Smooth muscle cell (in vitro differentiated cells): ENCODE data around the gene CCDC78. TPM values are rescaled to one million over a fixed set of nuclear protein-coding genes. Genes with fewer than 3 reads are reported as not detected.
A peak's percentile ranks its signal among the peaks of the same experiment; 100 is the strongest.
"Not testable (repeated sequence)": the region's sequence is repeated elsewhere in the genome, so short reads cannot be mapped to it uniquely, and the experiment has no call there.

Source experiments
- DNase-seq: peaks from one replicate; lab custom pipeline; 2025; ENCODE audit not compliant: unreplicated experiment; lab: John Stamatoyannopoulos, UW
- H2AFZ ChIP-seq: fragments of 200-600 bp; sonication (generic); 2 replicates; pipeline ENCODE4 v1.6.0; 2016; ENCODE audit warnings: antibody characterized with exemption, low read depth, mild to moderate bottlenecking
- H3F3A ChIP-seq: fragments of 200-600 bp; sonication (generic); 2 replicates; pipeline ENCODE4 v1.6.0; 2017; ENCODE audit warnings: antibody characterized with exemption, low read depth
- H3K27ac ChIP-seq: fragments of 200-600 bp; sonication (generic); 2 replicates; pipeline ENCODE4 v1.5.1; 2016; ENCODE audit warnings: low read depth, mild to moderate bottlenecking
- H3K27me3 ChIP-seq: fragments of 200-600 bp; sonication (generic); 2 replicates; pipeline ENCODE4 v1.6.1; 2016; ENCODE audit warnings: low read depth, mild to moderate bottlenecking
- H3K36me3 ChIP-seq: fragments of 200-600 bp; sonication (generic); 2 replicates; pipeline ENCODE4 v1.5.1; 2016; ENCODE audit warnings: low read depth
- H3K4me1 ChIP-seq: fragments of 200-600 bp; sonication (generic); 2 replicates; pipeline ENCODE4 v1.5.1; 2016; ENCODE audit warnings: low read depth
- H3K4me2 ChIP-seq: fragments of 200-600 bp; sonication (generic); 2 replicates; pipeline ENCODE4 v1.6.0; 2016; ENCODE audit warnings: mild to moderate bottlenecking
- H3K4me3 ChIP-seq: fragments of 200-600 bp; sonication (generic); 2 replicates; pipeline ENCODE4 v1.5.1; 2016; ENCODE audit warnings: mild to moderate bottlenecking
- H3K79me2 ChIP-seq: fragments of 200-600 bp; sonication (generic); 2 replicates; pipeline ENCODE4 v1.6.0; 2016; ENCODE audit warnings: low read depth, mild to moderate bottlenecking
- H3K9ac ChIP-seq: fragments of 200-600 bp; sonication (generic); 2 replicates; pipeline ENCODE4 v1.6.0; 2016; ENCODE audit warnings: low read depth
- H3K9me3 ChIP-seq: fragments of 200-600 bp; sonication (generic); replicated peaks from 2 replicates; pipeline ENCODE4 v1.5.1; 2016; ENCODE audit warnings: low read depth
- H4K20me1 ChIP-seq: fragments of 200-600 bp; sonication (generic); 2 replicates; pipeline ENCODE4 v1.6.0; 2016; ENCODE audit warnings: low read depth
- WGBS: methylation state at CpG from one replicate; pipeline ENCODE4 v1.1.7; 2016; ENCODE audit warnings: low lambda C conversion rate; 5-methylcytosine and 5-hydroxymethylcytosine counted together
- polyA plus RNA-seq: library from polyadenylated mRNA; unstranded; fragments of >200 nt; fragmentation: Nextera tagmentation; extraction: Ambion mirVana; gene quantifications from 2 replicates; pipeline ENCODE4 v1.2.1, GENCODE V29; 2016
- total RNA-seq: library from RNA; depleted of rRNA; stranded (reverse); fragments of >200 nt; gene quantifications from 2 replicates; pipeline ENCODE4 v1.2.3, GENCODE V29; 2014
- TF ChIP-seq, protein P1 (sequence below): fragments of 200-600 bp; sonication (generic); IDR thresholded peaks from 2 replicates; pipeline ENCODE4 v1.5.1; 2017; ENCODE audit warnings: borderline replicate concordance, mild to moderate bottlenecking, antibody characterized with exemption; ENCODE audit not compliant: insufficient read depth, poor library complexity, severe bottlenecking

The CCDC78 gene
- total and polyA plus RNA-seq, 2 experiments from 2014 or later, result 2.8 to 3.4 TPM

DNA sequence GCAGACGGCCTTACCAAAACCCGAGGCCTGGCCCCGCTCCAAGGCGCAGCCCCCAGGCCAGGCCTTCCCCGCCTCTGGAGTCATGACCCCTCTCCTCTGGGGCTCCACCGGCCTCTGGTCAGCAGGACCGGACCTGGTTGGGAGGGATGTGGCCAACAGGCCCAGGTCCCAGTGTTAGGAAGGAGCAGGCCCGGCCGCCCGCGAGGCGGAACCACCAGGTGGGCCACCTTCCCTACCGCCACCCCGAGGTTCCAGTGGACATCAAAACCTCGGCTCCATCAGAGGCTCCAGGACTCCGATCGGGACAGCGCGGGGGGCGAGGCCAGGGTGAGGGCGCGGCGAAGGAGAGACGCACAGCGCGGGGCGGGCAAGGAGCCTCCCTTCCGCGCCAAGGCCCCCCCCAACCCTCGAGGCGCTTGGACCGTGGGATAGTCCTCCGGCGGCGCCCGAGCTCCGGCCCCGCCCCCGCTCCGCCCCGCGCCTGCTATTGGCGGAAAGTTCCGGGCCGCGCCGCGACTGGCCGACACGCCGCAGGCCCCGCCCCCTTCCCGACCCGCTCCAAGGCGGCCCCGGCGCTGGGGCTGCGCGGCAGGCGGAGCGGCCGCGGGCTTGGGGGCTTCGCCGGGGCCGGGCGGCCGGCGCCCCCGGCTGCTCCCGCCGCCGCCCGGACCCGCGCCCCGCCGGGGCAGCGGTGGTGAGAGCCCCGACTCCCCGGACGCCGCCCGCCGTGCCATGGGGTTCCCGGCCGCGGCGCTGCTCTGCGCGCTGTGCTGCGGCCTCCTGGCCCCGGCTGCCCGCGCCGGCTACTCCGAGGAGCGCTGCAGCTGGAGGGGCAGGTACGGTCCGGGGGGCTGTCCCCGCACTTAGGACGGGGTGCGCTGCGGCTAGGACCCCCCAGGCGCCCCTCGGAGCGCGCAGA lies 11.4 kb downstream of the CCDC78 start, which contains the start of gene METRN:
Gene METRN, plus strand, starts transcription at position 561 of the 919 bp plus-strand sequence. Its CDS starts 172 bp downstream, at position 733.
- H3K9ac ChIP-seq, result no peak within 1 kb of the TSS
- peaks cover 8% of the 10 kb centered on the region for H4K20me1 ChIP-seq
- peak within 1 kb of the TSS; percentile 61 for H3K4me3 ChIP-seq
- H2AFZ ChIP-seq, result no peak within 1 kb of the TSS
- H3K27ac ChIP-seq, result no peak within 1 kb of the TSS
- WGBS, result 21% methylated on average over 51 of the region's 108 CpGs
- H3K36me3 ChIP-seq, result no peaks in the 10 kb centered on the region
- H3F3A ChIP-seq, result no peaks in the 10 kb centered on the region
- DNase-seq, result peak; percentile 77
- TF ChIP-seq, protein P1, sequence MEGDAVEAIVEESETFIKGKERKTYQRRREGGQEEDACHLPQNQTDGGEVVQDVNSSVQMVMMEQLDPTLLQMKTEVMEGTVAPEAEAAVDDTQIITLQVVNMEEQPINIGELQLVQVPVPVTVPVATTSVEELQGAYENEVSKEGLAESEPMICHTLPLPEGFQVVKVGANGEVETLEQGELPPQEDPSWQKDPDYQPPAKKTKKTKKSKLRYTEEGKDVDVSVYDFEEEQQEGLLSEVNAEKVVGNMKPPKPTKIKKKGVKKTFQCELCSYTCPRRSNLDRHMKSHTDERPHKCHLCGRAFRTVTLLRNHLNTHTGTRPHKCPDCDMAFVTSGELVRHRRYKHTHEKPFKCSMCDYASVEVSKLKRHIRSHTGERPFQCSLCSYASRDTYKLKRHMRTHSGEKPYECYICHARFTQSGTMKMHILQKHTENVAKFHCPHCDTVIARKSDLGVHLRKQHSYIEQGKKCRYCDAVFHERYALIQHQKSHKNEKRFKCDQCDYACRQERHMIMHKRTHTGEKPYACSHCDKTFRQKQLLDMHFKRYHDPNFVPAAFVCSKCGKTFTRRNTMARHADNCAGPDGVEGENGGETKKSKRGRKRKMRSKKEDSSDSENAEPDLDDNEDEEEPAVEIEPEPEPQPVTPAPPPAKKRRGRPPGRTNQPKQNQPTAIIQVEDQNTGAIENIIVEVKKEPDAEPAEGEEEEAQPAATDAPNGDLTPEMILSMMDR, result no peak
- peak within 1 kb of the TSS; percentile 99 for H3K4me2 ChIP-seq
- H3K4me1 ChIP-seq, result peaks cover 13% of the 10 kb centered on the region
- peaks cover 4% of the 10 kb centered on the region for H3K27me3 ChIP-seq
- no peaks in the 10 kb centered on the region for H3K79me2 ChIP-seq
- H3K9me3 ChIP-seq, result no peaks in the 10 kb centered on the region

GRCh38 chr16:714079-714478 lies 12.2 kb downstream of the CCDC78 start:
- no peak overlapping the region for H2AFZ ChIP-seq
- 89% methylated on average over 11 of the region's 11 CpGs for WGBS
- peaks cover 8% of the 10 kb centered on the region for H4K20me1 ChIP-seq
- TF ChIP-seq, protein P1, result no peak
- H3K27me3 ChIP-seq, result peaks cover 5% of the 10 kb centered on the region
- H3K9ac ChIP-seq, result no peak overlapping the region
- H3K4me1 ChIP-seq, result peaks cover 14% of the 10 kb centered on the region
- no peak overlapping the region for H3K27ac ChIP-seq
- no peaks in the 10 kb centered on the region for H3K9me3 ChIP-seq
- no peak for DNase-seq
- H3K79me2 ChIP-seq, result no peaks in the 10 kb centered on the region
- no peak overlapping the region for H3K4me3 ChIP-seq
- no peaks in the 10 kb centered on the region for H3K36me3 ChIP-seq
- H3F3A ChIP-seq, result no peaks in the 10 kb centered on the region
- no peak overlapping the region for H3K4me2 ChIP-seq

- not testable (repeated sequence) for H3K79me2 ChIP-seq, H3K9me3 ChIP-seq, H3K36me3 ChIP-seq, H2AFZ ChIP-seq, H3F3A ChIP-seq, H3K4me3 ChIP-seq, DNase-seq, H3K9ac ChIP-seq, H3K27ac ChIP-seq, H4K20me1 ChIP-seq, H3K4me2 ChIP-seq
- peaks cover 14% of the 10 kb centered on the region for H3K4me1 ChIP-seq
- WGBS, result 41% methylated on average over 13 of the region's 13 CpGs
- H3K27me3 ChIP-seq, result peaks cover 18% of the 10 kb centered on the region
- TF ChIP-seq, protein P1, result peak; percentile 60
These were observed 13.4 kb downstream of the CCDC78 start for GRCh38 chr16:712740-713250.
